Osteocyte (in vitro differentiated cells): ENCODE results near the gene SRP68. TPM values are rescaled to one million over a fixed set of nuclear protein-coding genes. Genes with fewer than 3 reads are reported as not detected.

Experiments used
- DNase-seq: peaks from one replicate; pipeline ENCODE4 v3.0.0; 2021; ENCODE audit warnings: mixed read lengths; ENCODE audit not compliant: unreplicated experiment; ENCODE audit errors: extremely low spot score
- H3K27ac Mint-ChIP-seq: one replicate; pipeline ENCODE4 v1.8.0; 2021; ENCODE audit warnings: mild to moderate bottlenecking, mixed read lengths; ENCODE audit not compliant: unreplicated experiment
- H3K27me3 Mint-ChIP-seq: one replicate; pipeline ENCODE4 v1.8.0; 2021; ENCODE audit warnings: mixed read lengths; ENCODE audit not compliant: unreplicated experiment
- H3K36me3 Mint-ChIP-seq: one replicate; pipeline ENCODE4 v1.8.0; 2021; ENCODE audit warnings: mixed read lengths; ENCODE audit not compliant: unreplicated experiment
- H3K4me1 Mint-ChIP-seq: one replicate; pipeline ENCODE4 v1.8.0; 2021; ENCODE audit warnings: mixed read lengths; ENCODE audit not compliant: unreplicated experiment
- H3K4me3 Mint-ChIP-seq: one replicate; pipeline ENCODE4 v1.8.0; 2021; ENCODE audit warnings: mild to moderate bottlenecking, moderate library complexity, mixed read lengths; ENCODE audit not compliant: unreplicated experiment
- H3K9me3 Mint-ChIP-seq: one replicate; pipeline ENCODE4 v1.8.0; 2021; ENCODE audit warnings: mixed read lengths; ENCODE audit not compliant: unreplicated experiment
- CTCF ChIP-seq: fragments of 200-600 bp; sonication (generic); IDR thresholded peaks from 2 replicates; pipeline ENCODE4 v1.5.0; 2021; ENCODE audit warnings: antibody characterized with exemption, mild to moderate bottlenecking, moderate library complexity
- total RNA-seq: library from RNA; stranded (reverse); gene quantifications from 2 replicates; pipeline ENCODE4 v1.2.1, GENCODE V29; 2021

The SRP68 gene
- total RNA-seq, 1 donor from 2014 or later: 74.7 TPM

DNA sequence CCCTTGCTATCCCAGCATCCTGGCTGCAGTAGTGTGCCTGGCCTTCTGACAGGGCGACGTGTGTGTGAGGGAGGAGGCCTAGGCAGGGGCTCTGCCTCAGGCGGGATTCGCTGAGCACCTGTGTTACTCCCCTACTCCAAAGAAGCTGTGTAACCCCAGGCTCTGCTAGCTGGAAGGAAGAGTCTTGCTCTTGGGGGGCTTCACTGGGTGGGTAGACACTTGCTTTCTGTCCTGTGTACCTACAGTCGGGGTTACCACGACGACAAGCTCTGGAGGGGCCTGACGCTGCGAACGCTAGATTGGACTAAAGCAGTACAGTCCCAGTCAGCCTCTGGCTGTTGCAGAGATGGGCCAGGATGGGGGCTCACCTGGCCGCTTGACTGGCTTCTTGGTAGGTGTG is 21.7 kb upstream of the SRP68 start:
- peaks cover 2% of the 10 kb centered on the region for H3K4me1 Mint-ChIP-seq
- no peak for DNase-seq
- no peak overlapping the region for H3K27ac Mint-ChIP-seq
- no peak overlapping the region for H3K4me3 Mint-ChIP-seq
- no peaks in the 10 kb centered on the region for H3K27me3 Mint-ChIP-seq
- H3K9me3 Mint-ChIP-seq: no peaks in the 10 kb centered on the region
- TF ChIP-seq CTCF: no peak
- H3K36me3 Mint-ChIP-seq: peaks cover 44% of the 10 kb centered on the region

- no peak overlapping the region for H3K4me3 Mint-ChIP-seq
- H3K4me1 Mint-ChIP-seq: peaks cover 2% of the 10 kb centered on the region
- no peaks in the 10 kb centered on the region for H3K27me3 Mint-ChIP-seq
- TF ChIP-seq CTCF: no peak
- H3K27ac Mint-ChIP-seq: no peak overlapping the region
- H3K36me3 Mint-ChIP-seq: peaks cover 43% of the 10 kb centered on the region
- DNase-seq: no peak
- H3K9me3 Mint-ChIP-seq: no peaks in the 10 kb centered on the region
These were observed 20.5 kb upstream of the SRP68 start for GRCh38 chr17:76092526-76093413.

GRCh38 chr17:76091526-76092286 is 19.4 kb upstream of the SRP68 start:
- no peak for DNase-seq
- Mint-ChIP-seq H3K27ac (no peak overlapping the region), H3K9me3 (no peaks in the 10 kb centered on the region), H3K4me3 (no peak overlapping the region), H3K36me3 (peaks cover 37% of the 10 kb centered on the region), H3K4me1 (peaks cover 2% of the 10 kb centered on the region), H3K27me3 (no peaks in the 10 kb centered on the region)
- no peak for TF ChIP-seq CTCF

- H3K4me3 Mint-ChIP-seq: no peak overlapping the region
- H3K27ac Mint-ChIP-seq: no peak overlapping the region
- H3K4me1 Mint-ChIP-seq: no peaks in the 10 kb centered on the region
- no peak for DNase-seq
- no peak for TF ChIP-seq CTCF
- no peaks in the 10 kb centered on the region for H3K27me3 Mint-ChIP-seq
- H3K9me3 Mint-ChIP-seq: no peaks in the 10 kb centered on the region
- peaks cover 36% of the 10 kb centered on the region for H3K36me3 Mint-ChIP-seq
These were observed 18.3 kb upstream of the SRP68 start for GRCh38 chr17:76090517-76091129.
